Measurements from ENCODE around the gene ANXA8. TPM values are rescaled to one million over a fixed set of nuclear protein-coding genes. Genes with fewer than 3 reads are reported as not detected.
A peak's percentile ranks its signal among the peaks of the same experiment; 100 is the strongest.

The ANXA8 gene
- total and polyA plus RNA-seq, 12 donors: 0.09 to 1.2 (median 0.41) TPM; not detected in 8

DNA sequence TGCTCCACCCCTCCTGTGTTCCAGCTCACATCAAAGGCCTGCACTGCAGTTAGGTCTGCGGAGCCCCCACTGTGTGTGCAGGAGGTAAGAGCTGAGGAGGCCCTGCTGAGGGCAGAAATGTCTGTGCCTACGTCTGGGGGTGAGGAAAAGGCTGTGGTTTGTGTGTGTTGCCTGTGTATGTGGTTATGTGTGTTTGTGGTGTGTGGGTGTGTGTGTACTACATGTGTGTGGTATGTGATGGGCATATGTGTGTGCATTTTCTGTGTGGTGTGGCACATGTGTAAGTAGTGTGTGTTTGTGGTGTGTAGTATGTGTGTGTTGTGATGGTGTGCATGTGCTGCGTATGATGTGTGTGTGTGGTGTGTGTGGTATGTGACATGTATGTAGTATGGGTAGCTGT, 36.2 kb downstream of the ANXA8 start:
- Histone ChIP-seq H3K4me1 (no peaks in the 10 kb centered on the region), H3K36me3 (no peaks in the 10 kb centered on the region), H3K27ac (no peak overlapping the region), H3K9me3 (peaks cover 0 to 27% (median 10%) of the 10 kb centered on the region in 11 donors), H3K27me3 (peaks cover 0 to 5% (median 0%) of the 10 kb centered on the region in 7 donors), H3K4me3 (no peak overlapping the region)
- ATAC-seq (peak in 1 of 8 donors; percentile 17), DNase-seq (no peak)
- TF ChIP-seq CTCF (IDR thresholded peaks at IDR 0.05): no peak
- 85 to 86% methylated on average over 3 of the region's 3 CpGs for WGBS, 2 donors
- intact Hi-C loops (cut with DNase I): no loop called here

DNA sequence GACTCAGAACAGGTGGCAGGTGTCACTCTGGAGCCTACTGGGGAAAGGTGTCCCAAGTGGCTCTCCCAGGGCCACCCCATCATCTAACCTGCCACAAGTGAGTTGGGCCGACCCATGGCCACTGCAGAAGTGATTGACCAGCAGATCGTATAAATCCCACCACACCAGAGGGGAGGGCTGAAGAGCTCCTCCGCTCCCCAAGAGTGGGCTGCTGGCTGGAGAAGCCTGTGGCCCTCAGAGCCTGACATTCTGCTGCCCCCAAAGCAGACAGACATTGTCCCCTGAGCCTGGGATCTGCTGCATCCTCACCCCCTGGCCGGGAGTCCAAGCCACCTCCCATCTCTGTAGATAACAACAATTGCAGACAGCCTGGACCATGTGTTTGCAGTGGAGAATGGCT, 36.7 kb downstream of the ANXA8 start:
- Histone ChIP-seq H3K4me1 (no peaks in the 10 kb centered on the region), H3K36me3 (no peaks in the 10 kb centered on the region), H3K27me3 (peaks cover 0 to 2% (median 0%) of the 10 kb centered on the region in 7 donors), H3K9me3 (peaks cover 0 to 27% (median 10%) of the 10 kb centered on the region in 11 donors), H3K27ac (no peak overlapping the region), H3K4me3 (no peak overlapping the region)
- 78 to 86% methylated on average over 4 of the region's 4 CpGs for WGBS, 2 donors
- no peak for ATAC-seq
- intact Hi-C loops (cut with DNase I): no loop called here
- DNase-seq: no peak
- TF ChIP-seq CTCF (IDR thresholded peaks at IDR 0.05): no peak

- Histone ChIP-seq H3K27me3 (peaks cover 0 to 12% (median 0%) of the 10 kb centered on the region in 7 donors), H3K4me1 (no peaks in the 10 kb centered on the region), H3K36me3 (no peaks in the 10 kb centered on the region), H3K4me3 (no peak overlapping the region), H3K9me3 (peaks cover 0 to 27% (median 10%) of the 10 kb centered on the region in 11 donors), H3K27ac (no peak overlapping the region)
- no peak for TF ChIP-seq CTCF (IDR thresholded peaks at IDR 0.05)
- no peak for DNase-seq
- intact Hi-C loops (cut with DNase I): no loop called here
- no peak for ATAC-seq
- WGBS, 2 donors: 82 to 85% methylated on average over 1 of the region's 1 CpG
Observed at GRCh38 chr10:47445720-47446119, 38.2 kb downstream of the ANXA8 start.

DNA sequence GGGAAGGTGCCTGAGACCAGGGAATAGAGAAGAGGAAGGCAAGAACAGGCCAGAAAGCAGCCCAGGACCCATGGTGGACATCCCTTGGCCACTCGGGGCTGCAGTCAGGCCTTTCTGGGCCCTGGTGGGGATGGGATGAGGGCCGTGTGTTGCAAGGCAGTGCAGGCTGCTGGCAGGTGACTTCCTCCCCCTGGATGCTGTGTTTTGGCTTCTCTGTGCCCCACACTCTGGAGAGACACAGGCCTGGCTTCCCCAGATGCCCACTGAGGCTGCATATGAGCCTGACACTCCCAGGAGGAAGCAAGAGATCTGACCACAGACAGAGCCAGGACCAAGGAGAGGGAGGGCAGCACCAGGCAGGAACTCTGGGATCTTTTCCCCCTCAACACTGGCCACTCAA, 39.9 kb downstream of the ANXA8 start:
- ATAC-seq: no peak
- Histone ChIP-seq H3K36me3 (no peaks in the 10 kb centered on the region), H3K9me3 (peaks cover 0 to 27% (median 10%) of the 10 kb centered on the region in 11 donors), H3K27me3 (peaks cover 0 to 17% (median 0%) of the 10 kb centered on the region in 7 donors), H3K27ac (no peak overlapping the region), H3K4me3 (no peak overlapping the region), H3K4me1 (no peaks in the 10 kb centered on the region)
- DNase-seq: no peak
- no peak for TF ChIP-seq CTCF (IDR thresholded peaks at IDR 0.05)
- intact Hi-C loops (cut with DNase I): no loop called here
- 68 to 79% methylated on average over 2 of the region's 2 CpGs for WGBS, 2 donors
